ENCODE results near the gene KCNA2. TPM values are rescaled to one million over a fixed set of nuclear protein-coding genes. Genes with fewer than 3 reads are reported as not detected.

Gene KCNA2
- total and polyA plus RNA-seq, 2 of the 13 experiments (the other 11 are each of a cell fraction or from before 2014, with no cell fraction given) = not detected

GRCh38 chr1:110633646-110634030, 27.5 kb upstream of the KCNA2 start:
- in situ Hi-C loops (cut with HindIII; ENCODE audit: extremely low pct_ligation_motif_present, low pct_unique_long_range_greater_than_20kb) (loop anchor here (5.0 kb wide), 1 partner anchor 134 kb away; no protein-coding TSS in a partner anchor), intact Hi-C loops (cut with micrococcal nuclease; ENCODE audit: unreplicated experiment) (no loop called here)
- Histone ChIP-seq H3K4me3 (replicated peaks in 1 of 3; ENCODE audit: insufficient read depth in 1 of 3, low read depth in 2 of 3, low read length in 3 of 3) (no peak overlapping the region), H3K79me2 (ENCODE audit: insufficient read depth, low read length) (no peaks in the 10 kb centered on the region), H4K20me1 (ENCODE audit: insufficient read depth, low read length) (no peaks in the 10 kb centered on the region), H3K27me3 (ENCODE audit: control insufficient read depth in 1 of 2, insufficient read depth in 2 of 2, low read length in 2 of 2) (no peaks in the 10 kb centered on the region; a peak in 1 of 5 replicates), H3K4me1 (ENCODE audit: insufficient read depth, low read length) (no peaks in the 10 kb centered on the region), H3K27ac (ENCODE audit: extremely low read length, insufficient read depth, low read length) (no peak overlapping the region), H2AFZ (ENCODE audit: low read length) (no peak overlapping the region), H3K9me3 (ENCODE audit: low read length) (no peaks in the 10 kb centered on the region), H3K4me2 (ENCODE audit: low read depth, low read length) (no peak overlapping the region), H3K9ac (ENCODE audit: insufficient read depth, low read depth, low read length) (no peak overlapping the region), H3K36me3 (replicated peaks in 1 of 2; ENCODE audit: control insufficient read depth in 1 of 2, insufficient read depth in 2 of 2, low read length in 2 of 2) (no peaks in the 10 kb centered on the region)
- no TSS peak for BruUV-seq (replicated peaks)
- POLR2A ChIA-PET = no interaction called here
- 6% methylated on average over 2 of the region's 2 CpGs for WGBS (ENCODE audit: low lambda C conversion rate)
- CTCF ChIA-PET (ENCODE audit: low intra/inter-chr PET ratio, low total read pairs) = no interaction called here
- FAIRE-seq (no peak), DNase-seq (ENCODE audit: low spot score) (no peak), ATAC-seq (no peak)
- TF ChIP-seq ZFYVE20 (CRISPR knock-in tag; IDR thresholded peaks at IDR 0.05; ENCODE audit: borderline replicate concordance, low read depth) (no peak), CHCHD3 (CRISPR knock-in tag; IDR thresholded peaks at IDR 0.05) (no peak), SIX4 (CRISPR knock-in tag; IDR thresholded peaks at IDR 0.05) (no peak)

- POLR2A ChIA-PET = no interaction called here
- DNase-seq (ENCODE audit: low spot score) = no peak
- TF ChIP-seq ZNF577 (CRISPR knock-in tag; IDR thresholded peaks at IDR 0.05; ENCODE audit: borderline replicate concordance, low read depth) (no peak), ZNF878 (CRISPR knock-in tag; IDR thresholded peaks at IDR 0.05) (no peak), IRF9 (CRISPR knock-in tag; IDR thresholded peaks at IDR 0.05; ENCODE audit: borderline replicate concordance) (no peak), ZFAT (CRISPR knock-in tag; conservative IDR thresholded peaks at IDR 0.05) (no peak), RFXANK (CRISPR knock-in tag; IDR thresholded peaks at IDR 0.05) (no peak), HNRNPL (IDR thresholded peaks at IDR 0.05; ENCODE audit: low read depth, low read length) (no peak), ZSCAN25 (CRISPR knock-in tag; IDR thresholded peaks at IDR 0.05) (no peak), ZNF546 (CRISPR knock-in tag; conservative IDR thresholded peaks at IDR 0.05) (no peak), DZIP1 (CRISPR knock-in tag; IDR thresholded peaks at IDR 0.05) (no peak), HOXA7 (CRISPR knock-in tag; IDR thresholded peaks at IDR 0.05) (no peak)
These were observed 25.9 kb upstream of the KCNA2 start for GRCh38 chr1:110631836-110632620.

More at GRCh38 chr1:110631836-110632620, 25.9 kb upstream of the KCNA2 start:
- H3K4me2 ChIP-seq (ENCODE audit: low read depth, low read length) = no peak overlapping the region
- no peaks in the 10 kb centered on the region for H3K4me1 ChIP-seq (ENCODE audit: insufficient read depth, low read length)
- ATAC-seq (no peak), FAIRE-seq (no peak)
- H3K9me3 ChIP-seq (ENCODE audit: low read length) = no peaks in the 10 kb centered on the region
- no peaks in the 10 kb centered on the region; a peak in 1 of 5 replicates for H3K27me3 ChIP-seq (ENCODE audit: control insufficient read depth in 1 of 2, insufficient read depth in 2 of 2, low read length in 2 of 2)
- no TSS peak for BruUV-seq (replicated peaks)
- CTCF ChIA-PET (ENCODE audit: low intra/inter-chr PET ratio, low total read pairs) = interaction anchor here (1.7 to 2.1 kb wide), 2 partner anchors 133 to 150 kb away, joined by 10 to 18 read pairs; no protein-coding TSS in a partner anchor
- in situ Hi-C loops (cut with HindIII; ENCODE audit: extremely low pct_ligation_motif_present, low pct_unique_long_range_greater_than_20kb) = loop anchor here (5.0 kb wide), 1 partner anchor 135 kb away; no protein-coding TSS in a partner anchor
- no peaks in the 10 kb centered on the region for H4K20me1 ChIP-seq (ENCODE audit: insufficient read depth, low read length)
- intact Hi-C loops (cut with micrococcal nuclease; ENCODE audit: unreplicated experiment) = no loop called here
- H2AFZ ChIP-seq (ENCODE audit: low read length) = no peak overlapping the region
- no peak overlapping the region for H3K4me3 ChIP-seq (replicated peaks in 1 of 3; ENCODE audit: insufficient read depth in 1 of 3, low read depth in 2 of 3, low read length in 3 of 3)
- WGBS (ENCODE audit: low lambda C conversion rate) = 17% methylated on average over 6 of the region's 6 CpGs
- H3K36me3 ChIP-seq (replicated peaks in 1 of 2; ENCODE audit: control insufficient read depth in 1 of 2, insufficient read depth in 2 of 2, low read length in 2 of 2) = no peaks in the 10 kb centered on the region
- no peak overlapping the region for H3K27ac ChIP-seq (ENCODE audit: extremely low read length, insufficient read depth, low read length)
- no peaks in the 10 kb centered on the region for H3K79me2 ChIP-seq (ENCODE audit: insufficient read depth, low read length)
- H3K9ac ChIP-seq (ENCODE audit: insufficient read depth, low read depth, low read length) = no peak overlapping the region
